Stimulated activated CD8-positive, alpha-beta memory T cell treated with anti-CD3 and anti-CD28 coated beads, Interleukin-4, amount 100 ng/mL, for 48 hours (primary cell): ENCODE measurements around the gene SEC14L1.
"Not testable (repeated sequence)": the region's sequence is repeated elsewhere in the genome, so short reads cannot be mapped to it uniquely, and the experiment has no call there.

ENCODE experiments used
- DNase-seq: peaks from one replicate; pipeline ENCODE4 v3.0.0-alpha.2; 2020

Gene SEC14L1

GRCh38 chr17:77246110-77247047 lies 105.6 kb downstream of the SEC14L1 start:
- no peak for DNase-seq

- DNase-seq: peak; percentile 94
These were observed 106.3 kb downstream of the SEC14L1 start for GRCh38 chr17:77247048-77247541.

GRCh38 chr17:77247609-77248008 lies 106.8 kb downstream of the SEC14L1 start:
- DNase-seq: no peak

GRCh38 chr17:77248216-77249114 lies 107.7 kb downstream of the SEC14L1 start:
- no peak for DNase-seq

- DNase-seq: no peak
These were observed 110.9 kb downstream of the SEC14L1 start for GRCh38 chr17:77251622-77252183.

- DNase-seq: not testable (repeated sequence)
These were observed 111.5 kb downstream of the SEC14L1 start for GRCh38 chr17:77252306-77252705.

- DNase-seq: no peak
These were observed 112.9 kb downstream of the SEC14L1 start for GRCh38 chr17:77253611-77254051.

GRCh38 chr17:77254951-77255825 lies 114.4 kb downstream of the SEC14L1 start:
- DNase-seq: no peak

GRCh38 chr17:77255970-77256369 lies 115.2 kb downstream of the SEC14L1 start:
- DNase-seq: not testable (repeated sequence)

- no peak for DNase-seq
These were observed 115.9 kb downstream of the SEC14L1 start for GRCh38 chr17:77256710-77257109.

GRCh38 chr17:77257169-77257568 lies 116.4 kb downstream of the SEC14L1 start:
- no peak for DNase-seq

- no peak for DNase-seq
These were observed 117.1 kb downstream of the SEC14L1 start for GRCh38 chr17:77257596-77258458.

GRCh38 chr17:77258638-77259037 lies 117.9 kb downstream of the SEC14L1 start:
- no peak for DNase-seq

GRCh38 chr17:77264617-77265230 lies 124.0 kb downstream of the SEC14L1 start:
- DNase-seq: no peak

- DNase-seq: no peak
These were observed 125.4 kb downstream of the SEC14L1 start for GRCh38 chr17:77266213-77266612.
